IPS-18c (cell line): ENCODE results near the gene GNAQ.

Experiments used
- H3K4me3 ChIP-seq: 2 replicates; pipeline ENCODE4 v1.7.0; 2013; ENCODE audit warnings: low read depth, mild to moderate bottlenecking, low read length, moderate library complexity; ENCODE audit not compliant: insufficient read depth
- H3K9me3 ChIP-seq: one replicate; pipeline ENCODE4 v1.6.1; 2013; ENCODE audit warnings: mild to moderate bottlenecking, low read length, moderate library complexity; ENCODE audit not compliant: control insufficient read depth, insufficient read depth

Gene GNAQ

GRCh38 chr9:78013934-78014333, 17.7 kb downstream of the GNAQ start:
- Histone ChIP-seq H3K9me3 (no peaks in the 10 kb centered on the region), H3K4me3 (no peak overlapping the region)

- no peak overlapping the region for H3K4me3 ChIP-seq
Observed at GRCh38 chr9:78011049-78011448, 20.6 kb downstream of the GNAQ start.

GRCh38 chr9:78010445-78010844, 21.2 kb downstream of the GNAQ start:
- Histone ChIP-seq H3K4me3 (no peak overlapping the region), H3K9me3 (no peaks in the 10 kb centered on the region)

More at GRCh38 chr9:78011049-78011448, 20.6 kb downstream of the GNAQ start:
- no peaks in the 10 kb centered on the region for H3K9me3 ChIP-seq

- Histone ChIP-seq H3K9me3 (no peaks in the 10 kb centered on the region), H3K4me3 (no peak overlapping the region)
Observed at GRCh38 chr9:78009186-78009585, 22.4 kb downstream of the GNAQ start.

GRCh38 chr9:78006734-78007133, 24.9 kb downstream of the GNAQ start:
- Histone ChIP-seq H3K9me3 (no peaks in the 10 kb centered on the region), H3K4me3 (no peak overlapping the region)

- Histone ChIP-seq H3K9me3 (no peaks in the 10 kb centered on the region), H3K4me3 (no peak overlapping the region)
Observed at GRCh38 chr9:78005231-78006002, 26.2 kb downstream of the GNAQ start.

- H3K9me3 ChIP-seq: no peaks in the 10 kb centered on the region
- H3K4me3 ChIP-seq: no peak overlapping the region
Observed at GRCh38 chr9:78004478-78005229, 27.0 kb downstream of the GNAQ start.

GRCh38 chr9:78003730-78004129, 27.9 kb downstream of the GNAQ start:
- H3K9me3 ChIP-seq: no peaks in the 10 kb centered on the region

GRCh38 chr9:78001946-78002731, 29.5 kb downstream of the GNAQ start:
- no peak overlapping the region for H3K4me3 ChIP-seq

More at GRCh38 chr9:78003730-78004129, 27.9 kb downstream of the GNAQ start:
- H3K4me3 ChIP-seq: no peak overlapping the region

GRCh38 chr9:78000221-78000620, 31.4 kb downstream of the GNAQ start:
- Histone ChIP-seq H3K9me3 (no peaks in the 10 kb centered on the region), H3K4me3 (no peak overlapping the region)

More at GRCh38 chr9:78001946-78002731, 29.5 kb downstream of the GNAQ start:
- H3K9me3 ChIP-seq: no peaks in the 10 kb centered on the region

- no peak overlapping the region for H3K4me3 ChIP-seq
- H3K9me3 ChIP-seq: no peaks in the 10 kb centered on the region
Observed at GRCh38 chr9:77999231-77999631, 32.4 kb downstream of the GNAQ start.

GRCh38 chr9:77997611-77998284, 33.9 kb downstream of the GNAQ start:
- H3K4me3 ChIP-seq: no peak overlapping the region
- H3K9me3 ChIP-seq: no peaks in the 10 kb centered on the region

GRCh38 chr9:77996696-77997095, 34.9 kb downstream of the GNAQ start:
- Histone ChIP-seq H3K9me3 (no peaks in the 10 kb centered on the region), H3K4me3 (no peak overlapping the region)

GRCh38 chr9:77991191-77991590, 40.4 kb downstream of the GNAQ start:
- Histone ChIP-seq H3K9me3 (no peaks in the 10 kb centered on the region), H3K4me3 (no peak overlapping the region)

GRCh38 chr9:77989909-77990308, 41.7 kb downstream of the GNAQ start:
- H3K4me3 ChIP-seq: no peak overlapping the region
- no peaks in the 10 kb centered on the region for H3K9me3 ChIP-seq

- Histone ChIP-seq H3K4me3 (no peak overlapping the region), H3K9me3 (no peaks in the 10 kb centered on the region)
Observed at GRCh38 chr9:77989458-77989857, 42.2 kb downstream of the GNAQ start.

GRCh38 chr9:77988630-77989029, 43.0 kb downstream of the GNAQ start:
- Histone ChIP-seq H3K9me3 (no peaks in the 10 kb centered on the region), H3K4me3 (no peak overlapping the region)
